Measurements from ENCODE around the gene KCNMA1. TPM values are rescaled to one million over a fixed set of nuclear protein-coding genes. Genes with fewer than 3 reads are reported as not detected.

The KCNMA1 gene
- total RNA-seq, 3 donors from 2014 or later: 45.4 to 312 (median 62.4) TPM

- H3K36me3 ChIP-seq (ENCODE audit: low read depth): no peaks in the 10 kb centered on the region
- ATAC-seq (no peak), DNase-seq (no peak)
- H3K9me3 ChIP-seq: no peaks in the 10 kb centered on the region
- no peak for TF ChIP-seq CTCF (IDR thresholded peaks at IDR 0.05)
- intact Hi-C loops (cut with DNase I, micrococcal nuclease): no loop called here
- H3K4me1 ChIP-seq (ENCODE audit: low read depth): peaks cover 27% of the 10 kb centered on the region
- no peak overlapping the region for H3K4me3 ChIP-seq
Observed at GRCh38 chr10:77164616-77165311, 472.8 kb downstream of the KCNMA1 start.

- intact Hi-C loops (cut with DNase I, micrococcal nuclease): no loop called here
- peak; percentile 52 to 59 (median 53) for DNase-seq
- TF ChIP-seq CTCF (IDR thresholded peaks at IDR 0.05): no peak
- H3K36me3 ChIP-seq (ENCODE audit: low read depth): no peaks in the 10 kb centered on the region
- peaks cover 35% of the 10 kb centered on the region for H3K4me1 ChIP-seq (ENCODE audit: low read depth)
- ATAC-seq: peak; percentile 74
- no peak overlapping the region for H3K4me3 ChIP-seq
- no peaks in the 10 kb centered on the region for H3K9me3 ChIP-seq
Observed at GRCh38 chr10:77163670-77164348, 473.8 kb downstream of the KCNMA1 start.

- Histone ChIP-seq H3K36me3 (ENCODE audit: low read depth) (no peaks in the 10 kb centered on the region), H3K4me3 (no peak overlapping the region), H3K9me3 (no peaks in the 10 kb centered on the region), H3K4me1 (ENCODE audit: low read depth) (peaks cover 35% of the 10 kb centered on the region)
- no peak for TF ChIP-seq CTCF (IDR thresholded peaks at IDR 0.05)
- DNase-seq: no peak
- no peak for ATAC-seq
- intact Hi-C loops (cut with DNase I, micrococcal nuclease): no loop called here
Observed at GRCh38 chr10:77162697-77163096, 474.9 kb downstream of the KCNMA1 start.

GRCh38 chr10:77160679-77161078 is 476.9 kb downstream of the KCNMA1 start:
- ATAC-seq (peak; percentile 76), DNase-seq (peak in 1 of 3 donors; percentile 33)
- TF ChIP-seq CTCF (IDR thresholded peaks at IDR 0.05): no peak
- H3K9me3 ChIP-seq: no peaks in the 10 kb centered on the region
- intact Hi-C loops (cut with DNase I, micrococcal nuclease): no loop called here
- no peak overlapping the region for H3K4me3 ChIP-seq
- peaks cover 47% of the 10 kb centered on the region for H3K4me1 ChIP-seq (ENCODE audit: low read depth)
- H3K36me3 ChIP-seq (ENCODE audit: low read depth): no peaks in the 10 kb centered on the region

DNA sequence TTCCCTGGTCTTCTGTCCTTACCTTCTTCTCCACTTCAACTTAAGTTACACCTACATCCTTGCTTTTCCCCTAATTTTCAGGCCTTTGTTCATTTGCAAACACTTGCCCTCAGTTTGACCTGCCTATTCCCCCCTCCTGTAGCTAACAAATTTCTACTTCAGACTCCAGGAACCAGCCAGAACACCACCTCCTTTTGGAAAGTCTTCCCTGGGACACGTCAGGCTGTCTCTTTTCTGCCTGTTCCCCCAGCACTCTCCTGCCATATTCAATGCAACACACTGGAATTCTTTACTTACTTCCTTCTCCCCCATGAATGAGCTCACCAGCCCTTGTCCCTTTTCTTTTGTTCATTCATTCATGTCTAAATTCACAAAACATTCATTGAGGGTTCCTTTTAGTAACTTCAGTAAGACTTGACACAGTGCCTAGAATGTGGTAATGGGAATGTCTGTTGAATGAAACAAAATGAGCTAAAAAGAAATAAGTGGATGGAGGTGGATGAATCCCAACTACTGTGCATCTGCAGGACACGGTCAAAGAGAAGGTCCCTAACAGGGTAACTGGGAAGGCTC is 478.0 kb downstream of the KCNMA1 start:
- ATAC-seq (no peak), DNase-seq (no peak)
- Histone ChIP-seq H3K4me1 (ENCODE audit: low read depth) (peaks cover 47% of the 10 kb centered on the region), H3K9me3 (no peaks in the 10 kb centered on the region), H3K36me3 (ENCODE audit: low read depth) (no peaks in the 10 kb centered on the region), H3K4me3 (no peak overlapping the region)
- no peak for TF ChIP-seq CTCF (IDR thresholded peaks at IDR 0.05)
- intact Hi-C loops (cut with DNase I, micrococcal nuclease): no loop called here
